Bone marrow (tissue), 2 donors: ENCODE data around the gene GANAB.
"Not testable (repeated sequence)": the region's sequence is repeated elsewhere in the genome, so short reads cannot be mapped to it uniquely, and the experiment has no call there.

Experiments
- DNase-seq, 2 donors: peaks; one replicate each; lab custom pipeline; 2025; lab: John Stamatoyannopoulos, UW

GANAB gene

GRCh38 chr11:62621567-62622470 lies 24.6 kb downstream of the GANAB start, which contains the start of gene B3GAT3:
TSS of gene B3GAT3 (minus strand) at chr11:62621986. CDS start at chr11:62621947, 39 bp downstream.
- peak; percentile 86 to 92 for DNase-seq

GRCh38 chr11:62621027-62621566 lies 25.3 kb downstream of the GANAB start:
- DNase-seq, result no peak

- not testable (repeated sequence) for DNase-seq
These were observed 29.5 kb downstream of the GANAB start for GRCh38 chr11:62616957-62617356.

GRCh38 chr11:62615521-62615920 lies 30.9 kb downstream of the GANAB start:
- no peak for DNase-seq

GRCh38 chr11:62614275-62614674 lies 32.1 kb downstream of the GANAB start:
- no peak for DNase-seq

- DNase-seq, result no peak
These were observed 33.1 kb downstream of the GANAB start for GRCh38 chr11:62613291-62613778.

- DNase-seq, result peak; percentile 73 to 97
These were observed 33.8 kb downstream of the GANAB start, which contains the start of the genes EML3 and ROM1 for GRCh38 chr11:62612366-62613290. TSS of gene EML3 (minus strand) at chr11:62612775. CDS start at chr11:62612457, 318 bp downstream. TSS of gene ROM1 (plus strand) at chr11:62613257. CDS start at chr11:62613282, 25 bp downstream.

GRCh38 chr11:62611705-62612365 lies 34.6 kb downstream of the GANAB start:
- DNase-seq, result peak in 1 of 2 donors; percentile 30

GRCh38 chr11:62610814-62611704 lies 35.4 kb downstream of the GANAB start:
- DNase-seq, result no peak

GRCh38 chr11:62610403-62610802 lies 36.0 kb downstream of the GANAB start:
- no peak for DNase-seq

GRCh38 chr11:62608776-62609175 lies 37.6 kb downstream of the GANAB start:
- DNase-seq, result no peak

GRCh38 chr11:62607714-62608113 lies 38.7 kb downstream of the GANAB start:
- DNase-seq, result peak in 1 of 2 donors; percentile 36

GRCh38 chr11:62605902-62606301 lies 40.5 kb downstream of the GANAB start:
- DNase-seq, result no peak

GRCh38 chr11:62605467-62605866 lies 40.9 kb downstream of the GANAB start:
- DNase-seq, result no peak

GRCh38 chr11:62604460-62605120 lies 41.8 kb downstream of the GANAB start:
- DNase-seq, result no peak

GRCh38 chr11:62603776-62604299 lies 42.6 kb downstream of the GANAB start:
- DNase-seq, result no peak

- no peak for DNase-seq
These were observed 43.4 kb downstream of the GANAB start for GRCh38 chr11:62603072-62603408.

- peak in 1 of 2 donors; percentile 70 for DNase-seq
These were observed 44.0 kb downstream of the GANAB start for GRCh38 chr11:62602141-62603071.
